Activated CD8-positive, alpha-beta T cell treated with anti-CD3 and anti-CD28 coated beads for 36 hours (primary cell): ENCODE data around the gene GRM1. TPM values are rescaled to one million over a fixed set of nuclear protein-coding genes. Genes with fewer than 3 reads are reported as not detected.

Source experiments
- ATAC-seq: fragments of 200-7000 bp; cut with Tn5 transposase; one replicate; pipeline ENCODE4 v1.10.0; 2021; ENCODE audit warnings: mild to moderate bottlenecking, moderate library complexity
- CTCF ChIA-PET: fragments of 350-600 bp; sonication (Branson Sonifier 250); formaldehyde crosslinking; loops from one replicate; lab custom pipeline; 2021; ENCODE audit warnings: antibody characterized with exemption; lab: Charles Lee
- POLR2A ChIA-PET: fragments of 350-600 bp; sonication (Branson Sonifier 250); formaldehyde crosslinking; loops from one replicate; lab custom pipeline; 2021; ENCODE audit warnings: antibody characterized with exemption; lab: Charles Lee
- DNase-seq: peaks from one replicate; pipeline ENCODE4 v3.0.0-alpha.2; 2020
- H3K27ac Mint-ChIP-seq: one replicate; pipeline ENCODE4 v1.8.0; 2021; ENCODE audit warnings: mild to moderate bottlenecking, mixed read lengths
- H3K27me3 Mint-ChIP-seq: one replicate; pipeline ENCODE4 v1.8.0; 2021; ENCODE audit warnings: mixed read lengths
- H3K36me3 Mint-ChIP-seq: one replicate; pipeline ENCODE4 v1.8.0; 2021; ENCODE audit warnings: low read depth, mixed read lengths
- H3K4me1 Mint-ChIP-seq: one replicate; pipeline ENCODE4 v1.8.0; 2021; ENCODE audit warnings: low read depth, mixed read lengths
- H3K4me3 Mint-ChIP-seq: one replicate; pipeline ENCODE4 v1.8.0; 2021; ENCODE audit warnings: mild to moderate bottlenecking, moderate library complexity, mixed read lengths
- H3K9me3 Mint-ChIP-seq: one replicate; pipeline ENCODE4 v1.8.0; 2021; ENCODE audit warnings: mixed read lengths
- CTCF ChIP-seq: fragments of 200-600 bp; IDR thresholded peaks from one replicate; pipeline ENCODE4 v1.8.0; 2022; ENCODE audit warnings: antibody characterized with exemption, mild to moderate bottlenecking
- intact Hi-C: fragments of 100-400 bp; cut with micrococcal nuclease; formaldehyde crosslinking; loops from one replicate; pipeline ENCODE4 v1.10.0; 2022
- total RNA-seq, 2 experiments: library from RNA; stranded (reverse); gene quantifications; one replicate each; pipeline ENCODE4 v1.2.3, GENCODE V29; 2021

The GRM1 gene
- total RNA-seq, 2 experiments from 2014 or later, result not detected

- DNase-seq (no peak), ATAC-seq (no peak)
- intact Hi-C loops, result no loop called here
- no peaks in the 10 kb centered on the region for H3K9me3 Mint-ChIP-seq
- no peak for TF ChIP-seq CTCF
- H3K36me3 Mint-ChIP-seq, result no peaks in the 10 kb centered on the region
- no peaks in the 10 kb centered on the region for H3K27me3 Mint-ChIP-seq
- no peaks in the 10 kb centered on the region for H3K4me1 Mint-ChIP-seq
- H3K4me3 Mint-ChIP-seq, result no peak overlapping the region
- CTCF ChIA-PET, result no interaction called here
- no peak overlapping the region for H3K27ac Mint-ChIP-seq
- POLR2A ChIA-PET, result no interaction called here
These were observed 441.4 kb downstream of the GRM1 start for GRCh38 chr6:146470091-146470770.

- CTCF ChIA-PET, result interaction anchor here (1.2 kb wide), 1 partner anchor 11 kb away, joined by 4 read pairs; no protein-coding TSS in a partner anchor
- Mint-ChIP-seq H3K27me3 (no peaks in the 10 kb centered on the region), H3K9me3 (no peaks in the 10 kb centered on the region), H3K4me3 (no peak overlapping the region), H3K4me1 (no peaks in the 10 kb centered on the region), H3K36me3 (no peaks in the 10 kb centered on the region), H3K27ac (no peak overlapping the region)
- intact Hi-C loops, result no loop called here
- DNase-seq, result no peak
- POLR2A ChIA-PET, result no interaction called here
- TF ChIP-seq CTCF, result no peak
- no peak for ATAC-seq
These were observed 444.1 kb downstream of the GRM1 start for GRCh38 chr6:146472918-146473317.

- ChIA-PET POLR2A (no interaction called here), CTCF (no interaction called here)
- intact Hi-C loops, result no loop called here
- DNase-seq (no peak), ATAC-seq (no peak)
- no peaks in the 10 kb centered on the region for H3K36me3 Mint-ChIP-seq
- H3K9me3 Mint-ChIP-seq, result peaks cover 2% of the 10 kb centered on the region
- H3K27me3 Mint-ChIP-seq, result no peaks in the 10 kb centered on the region
- H3K4me3 Mint-ChIP-seq, result no peak overlapping the region
- no peak overlapping the region for H3K27ac Mint-ChIP-seq
- no peaks in the 10 kb centered on the region for H3K4me1 Mint-ChIP-seq
- TF ChIP-seq CTCF, result no peak
These were observed 452.7 kb downstream of the GRM1 start for GRCh38 chr6:146481527-146481926.

- CTCF ChIA-PET, result no interaction called here
- POLR2A ChIA-PET, result no interaction called here
- intact Hi-C loops, result no loop called here
These were observed 455.5 kb downstream of the GRM1 start for GRCh38 chr6:146484411-146484810.

More at GRCh38 chr6:146484411-146484810, 455.5 kb downstream of the GRM1 start:
- no peak overlapping the region for H3K4me3 Mint-ChIP-seq
- no peak for ATAC-seq
- TF ChIP-seq CTCF, result no peak
- H3K36me3 Mint-ChIP-seq, result no peaks in the 10 kb centered on the region
- no peak for DNase-seq
- H3K27ac Mint-ChIP-seq, result no peak overlapping the region
- no peaks in the 10 kb centered on the region for H3K4me1 Mint-ChIP-seq
- H3K27me3 Mint-ChIP-seq, result no peaks in the 10 kb centered on the region
- peaks cover 2% of the 10 kb centered on the region for H3K9me3 Mint-ChIP-seq

Other genes starting within 250 kb of the GRM1 start
- gene FBXO30, start 214.3 kb upstream of the GRM1 start, total RNA-seq, result 1 to 10 TPM; 3.1 to 3.4 TPM
- gene SHPRH, start 64.7 kb upstream of the GRM1 start, total RNA-seq, result 10 to 100 TPM; 13.2 to 13.5 TPM